ENCODE results near the gene COL8A1. TPM values are rescaled to one million over a fixed set of nuclear protein-coding genes. Genes with fewer than 3 reads are reported as not detected.

The COL8A1 gene
- total and polyA plus RNA-seq, 2 donors (not counting 1 experiment from before 2014, with no cell fraction given): 0.12 TPM; not detected in 1

DNA sequence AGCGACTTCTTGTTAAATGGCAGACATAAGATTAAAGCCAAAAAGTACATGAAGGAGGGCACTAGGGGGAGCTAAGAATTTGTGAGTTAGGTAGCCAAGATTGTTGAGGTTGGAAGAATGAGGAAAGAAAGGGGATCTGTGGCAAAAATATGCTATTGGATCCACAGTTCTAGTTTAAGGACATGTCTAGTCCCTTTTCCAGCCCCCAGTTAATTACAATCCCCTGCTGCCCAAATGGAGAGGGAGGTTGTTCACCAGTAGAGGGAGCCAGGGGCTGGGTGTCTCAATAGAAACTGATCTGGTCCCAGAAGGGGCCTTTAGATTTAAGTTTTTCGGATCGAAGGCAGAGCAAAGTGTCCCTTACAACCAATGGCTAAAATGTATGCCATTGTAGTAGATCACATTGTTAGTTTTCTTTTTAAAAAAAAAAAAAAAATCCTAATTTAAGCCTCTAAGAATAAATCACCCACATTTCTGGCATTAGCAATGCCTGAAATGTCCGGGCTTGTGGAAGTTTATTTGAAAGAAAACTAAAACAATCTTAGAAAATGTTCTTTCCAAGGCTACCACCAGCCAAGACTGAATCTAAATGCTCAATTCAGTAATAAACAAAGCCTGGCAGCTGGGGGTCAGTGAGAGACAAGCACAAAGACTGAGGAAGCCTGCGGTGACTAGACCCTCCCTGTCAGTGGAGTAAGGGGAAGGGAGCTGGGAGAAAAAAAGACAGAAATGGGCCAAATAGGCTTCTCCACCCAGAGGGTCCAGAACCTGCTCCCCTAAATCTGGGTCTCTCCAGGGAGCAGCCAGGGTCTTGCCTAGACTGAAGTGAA lies 7.1 kb downstream of the COL8A1 start:
- Histone ChIP-seq H3K9ac (ENCODE audit: low read length) (no peak overlapping the region), H2AFZ (ENCODE audit: insufficient read depth, low read depth, low read length, poor library complexity, severe bottlenecking) (no peak overlapping the region), H3K27me3 (replicated peaks in 1 of 4; ENCODE audit: control extremely low read depth in 1 of 4, control insufficient read depth in 3 of 4, insufficient read depth in 4 of 4, low read length in 3 of 4) (peaks cover 0 to 2% (median under 1%) of the 10 kb centered on the region in 4 experiments), H3K27ac (ENCODE audit: low read length in 2 of 2) (no peak overlapping the region), H4K20me1 (ENCODE audit: control insufficient read depth, insufficient read depth, low read length, poor library complexity, severe bottlenecking) (no peaks in the 10 kb centered on the region), H3K79me2 (ENCODE audit: control insufficient read depth, insufficient read depth, low read length) (no peaks in the 10 kb centered on the region), H3K36me3 (replicated peaks in 1 of 2; ENCODE audit: control extremely low read depth in 1 of 2, control insufficient read depth in 1 of 2, extremely low read depth in 1 of 2, insufficient read depth in 2 of 2, low read length in 1 of 2) (no peaks in the 10 kb centered on the region), H3K9me3 (ENCODE audit: control extremely low read depth in 1 of 3, control insufficient read depth in 2 of 3, insufficient read depth in 1 of 3, low read length in 2 of 3) (no peaks in the 10 kb centered on the region), H3K4me1 (ENCODE audit: control insufficient read depth in 2 of 2, insufficient read depth in 2 of 2, low read length in 2 of 2) (no peaks in the 10 kb centered on the region), H3K4me3 (ENCODE audit: control extremely low read depth in 1 of 5, extremely low read depth in 1 of 5, insufficient read depth in 1 of 5, low read depth in 2 of 5, low read length in 4 of 5) (no peak overlapping the region), H3K4me2 (replicated peaks; ENCODE audit: low read depth, low read length, poor library complexity, severe bottlenecking) (no peak overlapping the region)
- Mint-ChIP-seq H3K27ac (no peak overlapping the region), H3K4me1 (no peaks in the 10 kb centered on the region), H3K27me3 (peaks cover 19% of the 10 kb centered on the region), H3K9me3 (ENCODE audit: insufficient read depth) (no peaks in the 10 kb centered on the region), H3K4me3 (no peak overlapping the region)
- TF ChIP-seq EZH2 (IDR thresholded peaks at IDR 0.05; ENCODE audit: borderline replicate concordance, insufficient read depth, low read depth, low read length, poor library complexity, severe bottlenecking): no peak
- TF ChIP-seq, protein P1, sequence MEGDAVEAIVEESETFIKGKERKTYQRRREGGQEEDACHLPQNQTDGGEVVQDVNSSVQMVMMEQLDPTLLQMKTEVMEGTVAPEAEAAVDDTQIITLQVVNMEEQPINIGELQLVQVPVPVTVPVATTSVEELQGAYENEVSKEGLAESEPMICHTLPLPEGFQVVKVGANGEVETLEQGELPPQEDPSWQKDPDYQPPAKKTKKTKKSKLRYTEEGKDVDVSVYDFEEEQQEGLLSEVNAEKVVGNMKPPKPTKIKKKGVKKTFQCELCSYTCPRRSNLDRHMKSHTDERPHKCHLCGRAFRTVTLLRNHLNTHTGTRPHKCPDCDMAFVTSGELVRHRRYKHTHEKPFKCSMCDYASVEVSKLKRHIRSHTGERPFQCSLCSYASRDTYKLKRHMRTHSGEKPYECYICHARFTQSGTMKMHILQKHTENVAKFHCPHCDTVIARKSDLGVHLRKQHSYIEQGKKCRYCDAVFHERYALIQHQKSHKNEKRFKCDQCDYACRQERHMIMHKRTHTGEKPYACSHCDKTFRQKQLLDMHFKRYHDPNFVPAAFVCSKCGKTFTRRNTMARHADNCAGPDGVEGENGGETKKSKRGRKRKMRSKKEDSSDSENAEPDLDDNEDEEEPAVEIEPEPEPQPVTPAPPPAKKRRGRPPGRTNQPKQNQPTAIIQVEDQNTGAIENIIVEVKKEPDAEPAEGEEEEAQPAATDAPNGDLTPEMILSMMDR (IDR thresholded peaks at IDR 0.05): no peak
- no peak for DNase-seq
- CTCF ChIA-PET: no interaction called here
- intact Hi-C loops (cut with micrococcal nuclease): no loop called here
- POLR2A ChIA-PET: no interaction called here
- no peak for ATAC-seq (ENCODE audit: low read depth)
- 100% methylated on average over 2 of the region's 5 CpGs for WGBS (ENCODE audit: insufficient coverage)

DNA sequence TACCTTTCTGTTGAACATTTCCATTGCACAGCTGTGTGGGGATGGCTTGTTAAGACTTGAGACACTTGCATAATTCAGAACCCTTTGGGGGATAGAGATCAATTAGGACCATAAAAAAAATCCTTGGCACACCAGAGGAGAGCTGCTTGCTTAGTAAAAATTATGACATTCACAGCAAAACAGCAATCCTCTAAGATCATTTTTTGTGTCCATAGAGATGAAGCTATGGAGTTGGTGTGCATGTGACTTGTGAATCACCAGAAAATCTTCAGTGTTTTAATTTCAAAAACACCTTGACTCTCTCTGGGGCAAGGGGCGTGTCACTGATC lies 7.7 kb downstream of the COL8A1 start:
- H3K27me3 Mint-ChIP-seq: peaks cover 15% of the 10 kb centered on the region
- no peaks in the 10 kb centered on the region for H3K36me3 ChIP-seq (replicated peaks in 1 of 2; ENCODE audit: control extremely low read depth in 1 of 2, control insufficient read depth in 1 of 2, extremely low read depth in 1 of 2, insufficient read depth in 2 of 2, low read length in 1 of 2)
- WGBS (ENCODE audit: insufficient coverage): no CpG with 5 or more reads among the region's 1 CpG
- ATAC-seq (ENCODE audit: low read depth) (no peak), DNase-seq (no peak)
- H2AFZ ChIP-seq (ENCODE audit: insufficient read depth, low read depth, low read length, poor library complexity, severe bottlenecking): no peak overlapping the region
- no peaks in the 10 kb centered on the region for H3K4me1 Mint-ChIP-seq
- H3K4me2 ChIP-seq (replicated peaks; ENCODE audit: low read depth, low read length, poor library complexity, severe bottlenecking): no peak overlapping the region
- H3K9ac ChIP-seq (ENCODE audit: low read length): no peak overlapping the region
- no peaks in the 10 kb centered on the region for H3K4me1 ChIP-seq (ENCODE audit: control insufficient read depth in 2 of 2, insufficient read depth in 2 of 2, low read length in 2 of 2)
- H3K27ac ChIP-seq (ENCODE audit: low read length in 2 of 2): no peak overlapping the region
- ChIA-PET CTCF (no interaction called here), POLR2A (no interaction called here)
- H3K27ac Mint-ChIP-seq: no peak overlapping the region
- no peak overlapping the region for H3K4me3 ChIP-seq (ENCODE audit: control extremely low read depth in 1 of 5, extremely low read depth in 1 of 5, insufficient read depth in 1 of 5, low read depth in 2 of 5, low read length in 4 of 5)
- no peaks in the 10 kb centered on the region for H3K79me2 ChIP-seq (ENCODE audit: control insufficient read depth, insufficient read depth, low read length)
- H4K20me1 ChIP-seq (ENCODE audit: control insufficient read depth, insufficient read depth, low read length, poor library complexity, severe bottlenecking): no peaks in the 10 kb centered on the region
- intact Hi-C loops (cut with micrococcal nuclease): no loop called here
- H3K4me3 Mint-ChIP-seq: no peak overlapping the region
- no peaks in the 10 kb centered on the region for H3K9me3 ChIP-seq (ENCODE audit: control extremely low read depth in 1 of 3, control insufficient read depth in 2 of 3, insufficient read depth in 1 of 3, low read length in 2 of 3)
- no peaks in the 10 kb centered on the region for H3K27me3 ChIP-seq (replicated peaks in 1 of 4; ENCODE audit: control extremely low read depth in 1 of 4, control insufficient read depth in 3 of 4, insufficient read depth in 4 of 4, low read length in 3 of 4)
- no peaks in the 10 kb centered on the region for H3K9me3 Mint-ChIP-seq (ENCODE audit: insufficient read depth)
- TF ChIP-seq, protein P1 (IDR thresholded peaks at IDR 0.05): no peak
- TF ChIP-seq EZH2 (IDR thresholded peaks at IDR 0.05; ENCODE audit: borderline replicate concordance, insufficient read depth, low read depth, low read length, poor library complexity, severe bottlenecking): no peak
